ENCODE measurements around the gene SLC2A3. TPM values are rescaled to one million over a fixed set of nuclear protein-coding genes. Genes with fewer than 3 reads are reported as not detected.

Gene SLC2A3
- total RNA-seq, 2 experiments from 2014 or later, result 310 to 315 TPM

GRCh38 chr12:7870335-7870734 is 65.7 kb downstream of the SLC2A3 start:
- CTCF ChIA-PET, result interaction anchor here (0.7 kb wide), 1 partner anchor 11 kb away, joined by 3 read pairs; no protein-coding TSS in a partner anchor
- DNase-seq, result no peak
- H3K4me3 Mint-ChIP-seq, result no peak overlapping the region
- POLR2A ChIA-PET, result no interaction called here
- H3K9me3 Mint-ChIP-seq, result no peaks in the 10 kb centered on the region
- intact Hi-C loops (cut with micrococcal nuclease), result no loop called here
- H3K27ac Mint-ChIP-seq, result no peak overlapping the region
- no peaks in the 10 kb centered on the region for H3K36me3 Mint-ChIP-seq
- H3K4me1 Mint-ChIP-seq (ENCODE audit: low read depth), result peaks cover 2% of the 10 kb centered on the region
- H3K27me3 Mint-ChIP-seq, result peaks cover 22% of the 10 kb centered on the region

Other genes with a start within 250 kb of the SLC2A3 start
- gene GDF3, start 240.4 kb downstream of the SLC2A3 start, total RNA-seq, result not detected
- gene DPPA3, start 224.8 kb downstream of the SLC2A3 start, total RNA-seq, result not detected
- gene CLEC4C, start 188.8 kb downstream of the SLC2A3 start, total RNA-seq, result not detected
- not detected for gene NANOGNB, start 171.0 kb downstream of the SLC2A3 start, total RNA-seq
- not detected for gene NANOG, start 146.8 kb downstream of the SLC2A3 start, total RNA-seq
- 1 to 10 TPM; 8.0 to 8.9 TPM for gene SLC2A14, start 63.3 kb downstream of the SLC2A3 start, total RNA-seq
- gene FOXJ2, start 96.5 kb upstream of the SLC2A3 start, total RNA-seq, result 10 to 100 TPM; 16.7 to 17.1 TPM
- gene C3AR1, start 130.2 kb upstream of the SLC2A3 start, total RNA-seq, result under 1 TPM; 0.94 to 0.97 TPM
- 10 to 100 TPM; 29.4 to 32.2 TPM for gene NECAP1, start 146.1 kb upstream of the SLC2A3 start, total RNA-seq
- 1 to 10 TPM; 1.2 TPM for gene CLEC4A, start 187.4 kb upstream of the SLC2A3 start, total RNA-seq
- not detected for gene ZNF705A, start 220.8 kb upstream of the SLC2A3 start, total RNA-seq

Data from activated CD4-positive, alpha-beta memory T cell treated with anti-CD3 and anti-CD28 coated beads for 36 hours (primary cell).